Measurements from ENCODE around the gene CC2D1B. TPM values are rescaled to one million over a fixed set of nuclear protein-coding genes. Genes with fewer than 3 reads are reported as not detected.

The CC2D1B gene
- total and polyA plus RNA-seq, 9 of the 15 experiments (the other 6 are each of a cell fraction or from before 2014, with no cell fraction given): 1.2 to 33.6 (median 25.5) TPM

- TF ChIP-seq GTF2B (IDR thresholded peaks at IDR 0.05; ENCODE audit: extremely low read depth, insufficient read length) (no peak), ZNF324 (CRISPR knock-in tag; IDR thresholded peaks at IDR 0.05) (no peak), ARID1B (IDR thresholded peaks at IDR 0.05) (0 out of 2 replicates have a peak, but pooled peaks have one; percentile 5), POLR2B (IDR thresholded peaks at IDR 0.05; ENCODE audit: low read depth, partially characterized antibody) (no peak), STAT5B (CRISPR knock-in tag; IDR thresholded peaks at IDR 0.05) (no peak)
Observed at GRCh38 chr1:52404975-52405338, 39.0 kb upstream of the CC2D1B start (continued).

GRCh38 chr1:52404116-52404974 is 38.3 kb upstream of the CC2D1B start, which contains the start of the genes ORC1 and PRPF38A:
Gene ORC1 (minus strand): TSS chr1:52404423. CDS start chr1:52402223, 2,200 bp downstream.
Gene PRPF38A (plus strand): TSS chr1:52404602. CDS start chr1:52404750, 148 bp downstream.
- Histone ChIP-seq H3K9ac (ENCODE audit: insufficient read depth in 1 of 2, low read depth in 2 of 2, low read length in 2 of 2) (peak within 1 kb of the TSS; percentile 98 to 99), H3K4me2 (ENCODE audit: insufficient read depth, low read length) (peak within 1 kb of the TSS; percentile 98), H4K20me1 (replicated peaks; ENCODE audit: control insufficient read depth, insufficient read depth, low read length) (peaks cover 6% of the 10 kb centered on the region; the same call in 1 of the 2 replicates), H3K9me1 (ENCODE audit: control insufficient read depth, insufficient read depth, low read length) (peaks cover 3% of the 10 kb centered on the region), H3K4me1 (replicated peaks in 1 of 2; ENCODE audit: control insufficient read depth in 2 of 2, insufficient read depth in 2 of 2, low read length in 2 of 2) (peaks cover 12 to 27% of the 10 kb centered on the region in 2 experiments; a peak in 4 of 5 replicates), H2AFZ (ENCODE audit: low read depth, low read length) (peak within 1 kb of the TSS; percentile 97), H3K9me3 (replicated peaks; ENCODE audit: control insufficient read depth, insufficient read depth, low read depth, low read length) (no peaks in the 10 kb centered on the region), H3K27me3 (ENCODE audit: control insufficient read depth in 2 of 2, insufficient read depth in 2 of 2, low read length in 2 of 2) (no peaks in the 10 kb centered on the region), H3K27ac (ENCODE audit: extremely low read depth, low read depth, low read length) (peak within 1 kb of the TSS; percentile 98), H3K4me3 (peak within 1 kb of the TSS; percentile 80), H3K79me2 (ENCODE audit: control insufficient read depth, insufficient read depth, low read length) (peaks cover 85% of the 10 kb centered on the region), H3K36me3 (ENCODE audit: control insufficient read depth, insufficient read depth, low read length) (peaks cover 75% of the 10 kb centered on the region)
- CTCF ChIA-PET (ENCODE audit: low intra/inter-chr PET ratio): interaction anchor here (0.6 to 1.2 kb wide), 3 partner anchors 164 to 282 kb away, joined by 3 to 5 read pairs (median 3); no protein-coding TSS in a partner anchor
- intact Hi-C loops (cut with micrococcal nuclease): loop anchor here (5.0 kb wide), 3 partner anchors 163 to 278 kb away; no protein-coding TSS in a partner anchor
- POLR2A ChIA-PET: interaction anchor here (0.6 to 6.6 kb wide), 33 partner anchors 9 to 525 kb away, joined by 3 to 58 read pairs (median 4); partner anchors contain the start of genes CC2D1B, COA7 and ZYG11B
- TSS peak; percentile 75 for BruUV-seq (replicated peaks)
- FAIRE-seq: peak; percentile 90
- peak; percentile 94 to 100 (median 97) for DNase-seq (ENCODE audit: extremely low read depth in 1 of 4, low spot score in 3 of 4)
- WGBS (ENCODE audit: insufficient coverage, low coverage, missing lambda C conversion rate): under 1% methylated on average over 57 of the region's 57 CpGs
- in situ Hi-C loops (cut with MboI): loop anchor here (10.0 kb wide), 1 partner anchor 280 kb away; no protein-coding TSS in a partner anchor
- ATAC-seq: peak; percentile 90
- TF ChIP-seq E2F1 (CRISPR knock-in tag; IDR thresholded peaks at IDR 0.05) (peak; percentile 85), POLR2G (IDR thresholded peaks at IDR 0.05; ENCODE audit: low read depth, low read length) (peak; percentile 88), SREBF2 (CRISPR knock-in tag; IDR thresholded peaks at IDR 0.05) (0 out of 2 replicates have a peak, but pooled peaks have one; percentile 17), CBX1 (IDR thresholded peaks at IDR 0.05; ENCODE audit: low read depth) (0 out of 2 replicates have a peak, but pooled peaks have one; percentile 15), PHF20 (IDR thresholded peaks at IDR 0.05; ENCODE audit: partially characterized antibody) (peak; percentile 91), SMAD1 (IDR thresholded peaks at IDR 0.05; ENCODE audit: low read depth, low read length, partially characterized antibody) (no peak), MITF (IDR thresholded peaks at IDR 0.05) (no peak), E2F8 (IDR thresholded peaks at IDR 0.05; ENCODE audit: low read depth, partially characterized antibody) (peak; percentile 91)
